Ishikawa (cell line): ENCODE results near the gene FAM222A.

Source experiments
- CEBPB ChIP-seq: IDR thresholded peaks from 2 replicates; pipeline ENCODE4 v1.6.1; 2012
- CREB1 ChIP-seq: IDR thresholded peaks from 2 replicates; pipeline ENCODE4 v1.6.1; 2012; ENCODE audit warnings: low read depth
- EGR1 ChIP-seq: IDR thresholded peaks from 2 replicates; pipeline ENCODE4 v1.6.1; 2012
- EP300 ChIP-seq: IDR thresholded peaks from 2 replicates; pipeline ENCODE4 v1.6.1; 2012; ENCODE audit warnings: borderline replicate concordance
- FOXM1 ChIP-seq: IDR thresholded peaks from 2 replicates; pipeline ENCODE4 v1.6.1; 2012; ENCODE audit warnings: low read depth, borderline replicate concordance
- MAX ChIP-seq: IDR thresholded peaks from 2 replicates; pipeline ENCODE4 v1.6.1; 2012
- NFIC ChIP-seq: IDR thresholded peaks from 2 replicates; pipeline ENCODE4 v1.6.1; 2012
- RAD21 ChIP-seq: IDR thresholded peaks from 2 replicates; pipeline ENCODE4 v1.6.1; 2012; ENCODE audit warnings: low read depth
- REST ChIP-seq: IDR thresholded peaks from 2 replicates; pipeline ENCODE4 v1.6.1; 2012; ENCODE audit warnings: low read depth, mild to moderate bottlenecking
- TAF1 ChIP-seq: IDR thresholded peaks from 2 replicates; pipeline ENCODE4 v1.6.1; 2012; ENCODE audit warnings: low read depth, mild to moderate bottlenecking
- TCF12 ChIP-seq: IDR thresholded peaks from 2 replicates; pipeline ENCODE4 v1.6.1; 2012; ENCODE audit warnings: low read depth
- TEAD4 ChIP-seq: IDR thresholded peaks from 2 replicates; pipeline ENCODE4 v1.6.1; 2012
- USF1 ChIP-seq: IDR thresholded peaks from 2 replicates; pipeline ENCODE4 v1.6.1; 2012
- YY1 ChIP-seq: IDR thresholded peaks from 2 replicates; pipeline ENCODE4 v1.6.1; 2012; ENCODE audit warnings: low read depth
- ZBTB7A ChIP-seq: IDR thresholded peaks from 2 replicates; pipeline ENCODE4 v1.6.1; 2012; ENCODE audit warnings: low read depth

The FAM222A gene

GRCh38 chr12:109782326-109782703 is 68.7 kb downstream of the FAM222A start:
- TF ChIP-seq MAX, result no peak
- TF ChIP-seq FOXM1, result no peak
- TF ChIP-seq TAF1, result no peak
- TF ChIP-seq TEAD4, result no peak
- no peak for TF ChIP-seq TCF12
- TF ChIP-seq REST, result no peak
- no peak for TF ChIP-seq EGR1
- no peak for TF ChIP-seq ZBTB7A
- TF ChIP-seq YY1, result no peak
- TF ChIP-seq CEBPB, result no peak
- no peak for TF ChIP-seq NFIC
- no peak for TF ChIP-seq USF1

- TF ChIP-seq FOXM1, result no peak
- no peak for TF ChIP-seq ZBTB7A
- TF ChIP-seq TCF12, result no peak
- no peak for TF ChIP-seq TAF1
- no peak for TF ChIP-seq CEBPB
- no peak for TF ChIP-seq CREB1
- TF ChIP-seq RAD21, result no peak
- TF ChIP-seq EP300, result no peak
These were observed 69.7 kb downstream of the FAM222A start for GRCh38 chr12:109783135-109783964.

- TF ChIP-seq USF1 (no peak), NFIC (no peak), TAF1 (no peak), TEAD4 (no peak), EP300 (no peak), RAD21 (no peak), FOXM1 (no peak), CREB1 (no peak), ZBTB7A (no peak), EGR1 (no peak), MAX (no peak), REST (no peak), YY1 (no peak)
These were observed 70.3 kb downstream of the FAM222A start for GRCh38 chr12:109783965-109784244.

- TF ChIP-seq TCF12 (no peak), CREB1 (no peak), TAF1 (no peak), TEAD4 (no peak), NFIC (no peak), CEBPB (no peak), MAX (no peak), RAD21 (no peak), REST (no peak), ZBTB7A (no peak), EP300 (no peak), USF1 (no peak)
These were observed 72.2 kb downstream of the FAM222A start for GRCh38 chr12:109785854-109786253.
